Measurements from ENCODE around the gene IFT25.

IFT25 gene

GRCh38 chr1:53929246-53929960 lies 16.1 kb downstream of the IFT25 start:
- no peak for DNase-seq (ENCODE audit: low read depth)
- H3K4me3 ChIP-seq (ENCODE audit: low read depth, low read length) = no peak overlapping the region
- no peak for TF ChIP-seq CTCF (conservative IDR thresholded peaks at IDR 0.05; ENCODE audit: low read depth, low read length)

GRCh38 chr1:53927376-53927881 lies 18.1 kb downstream of the IFT25 start:
- DNase-seq (ENCODE audit: low read depth) = no peak
- H3K4me3 ChIP-seq (ENCODE audit: low read depth, low read length) = no peak overlapping the region
- TF ChIP-seq CTCF (conservative IDR thresholded peaks at IDR 0.05; ENCODE audit: low read depth, low read length) = no peak

- H3K4me3 ChIP-seq (ENCODE audit: low read depth, low read length) = no peak overlapping the region
- no peak for TF ChIP-seq CTCF (conservative IDR thresholded peaks at IDR 0.05; ENCODE audit: low read depth, low read length)
- peak; percentile 18 for DNase-seq (ENCODE audit: low read depth)
Observed at GRCh38 chr1:53919675-53920066, 25.8 kb downstream of the IFT25 start.

GRCh38 chr1:53918343-53918742 lies 27.2 kb downstream of the IFT25 start:
- no peak overlapping the region for H3K4me3 ChIP-seq (ENCODE audit: low read depth, low read length)
- peak; percentile 25 for DNase-seq (ENCODE audit: low read depth)
- TF ChIP-seq CTCF (conservative IDR thresholded peaks at IDR 0.05; ENCODE audit: low read depth, low read length) = no peak

- no peak for TF ChIP-seq CTCF (conservative IDR thresholded peaks at IDR 0.05; ENCODE audit: low read depth, low read length)
Observed at GRCh38 chr1:53913352-53914033, 32.0 kb downstream of the IFT25 start.

GRCh38 chr1:53911442-53911841 lies 34.1 kb downstream of the IFT25 start:
- no peak for DNase-seq (ENCODE audit: low read depth)
- TF ChIP-seq CTCF (conservative IDR thresholded peaks at IDR 0.05; ENCODE audit: low read depth, low read length) = no peak
- no peak overlapping the region for H3K4me3 ChIP-seq (ENCODE audit: low read depth, low read length)

More at GRCh38 chr1:53913352-53914033, 32.0 kb downstream of the IFT25 start:
- no peak overlapping the region for H3K4me3 ChIP-seq (ENCODE audit: low read depth, low read length)
- DNase-seq (ENCODE audit: low read depth) = no peak

All from choroid plexus epithelial cell (primary cell).